Left lung (tissue), 10 donors: Measurements from ENCODE around the gene ERCC8. TPM values are rescaled to one million over a fixed set of nuclear protein-coding genes. Genes with fewer than 3 reads are reported as not detected.

Experiments used
- ATAC-seq: fragments of 200-7000 bp; cut with Tn5 transposase; one replicate; pipeline ENCODE4 v1.9.1; 2020; ENCODE audit warnings: moderate library complexity
- DNase-seq, 4 donors: peaks; one replicate each; pipeline ENCODE4 v3.0.0-alpha.2; 2013 to 2020
- H3K27ac ChIP-seq, 2 donors: fragments of 200-600 bp; sonication (generic) in 1 of 2; one replicate each; pipeline versions ENCODE4 v1.5.0 to v1.8.0; 2020 to 2021
- H3K27me3 ChIP-seq, 2 donors: fragments of 200-600 bp; sonication (generic) in 1 of 2; one replicate each; pipeline versions ENCODE4 v1.5.0 to v1.8.0; 2020 to 2021
- H3K36me3 ChIP-seq, 2 donors: fragments of 200-600 bp; sonication (generic) in 1 of 2; one replicate each; pipeline versions ENCODE4 v1.5.0 to v1.8.0; 2020 to 2021
- H3K4me1 ChIP-seq, 2 donors: fragments of 200-600 bp; one replicate each; pipeline ENCODE4 v1.8.0; 2021
- H3K4me3 ChIP-seq, 2 donors: fragments of 200-600 bp; sonication (generic) in 1 of 2; one replicate each; pipeline versions ENCODE4 v1.5.0 to v1.8.0; 2020 to 2021; ENCODE audit warnings: mild to moderate bottlenecking in 1 of 2
- H3K9me3 ChIP-seq, 2 donors: fragments of 200-600 bp; sonication (generic) in 1 of 2; one replicate each; pipeline versions ENCODE4 v1.5.0 to v1.8.0; 2020 to 2021
- intact Hi-C, 2 donors: fragments of 100-400 bp; cut with DNase I; formaldehyde crosslinking; loops; one replicate each; pipeline versions ENCODE4 v1.11.2 to v1.14.2; 2022
- polyA plus RNA-seq, 6 donors: library from polyadenylated mRNA; unstranded; fragments of 120-200 nt; gene quantifications; one replicate each; pipeline ENCODE4 v1.2.1, GENCODE V29; 2013; ENCODE audit not compliant: insufficient read length in 6 of 6
- total RNA-seq, 2 donors: library from RNA; stranded (reverse); fragmentation: NEBNext Ultra II Directional; extraction: Animal tissue kit (Norgen Biotek cat#: 25700); gene quantifications; one replicate each; pipeline ENCODE4 v1.2.1, GENCODE V29; 2021
- TF ChIP-seq, protein P1 (sequence below), 2 donors: fragments of 200-600 bp; sonication (generic) in 1 of 2; IDR thresholded peaks; one replicate each; pipeline versions ENCODE4 v1.5.0 to v1.8.0; 2021; ENCODE audit warnings: antibody characterized with exemption in 2 of 2
- donor health status: DM: no; HTN: yes; CAD: no.
- donor health status: DM: no; HTN: no; CAD: no.

Gene ERCC8
- total and polyA plus RNA-seq, 8 donors = 8.7 to 28.5 (median 23.2) TPM

DNA sequence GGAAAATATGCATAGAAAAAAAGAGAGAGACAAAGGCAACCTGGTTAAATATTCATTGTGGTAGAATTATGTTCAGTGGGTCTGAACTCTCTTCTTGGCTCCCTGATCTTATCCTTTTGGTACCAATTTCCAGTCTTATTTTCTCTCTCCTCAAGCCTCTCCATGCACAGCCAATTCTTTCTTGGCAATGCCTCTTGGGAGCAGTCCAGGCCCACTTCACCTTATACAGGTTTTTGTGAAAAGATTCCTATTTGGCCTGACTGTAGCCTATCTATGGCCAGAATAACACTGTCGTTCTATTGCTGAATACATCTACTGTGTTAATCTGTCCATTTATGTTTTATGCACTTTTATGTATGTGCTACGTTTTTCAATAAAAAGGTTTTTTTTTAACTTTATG, 103.5 kb downstream of the ERCC8 start:
- H3K27me3 ChIP-seq = peaks cover 25 to 65% of the 10 kb centered on the region in 2 donors
- H3K4me3 ChIP-seq = no peak overlapping the region
- H3K36me3 ChIP-seq = no peaks in the 10 kb centered on the region
- no peak for DNase-seq
- no peaks in the 10 kb centered on the region for H3K9me3 ChIP-seq
- TF ChIP-seq, protein P1, sequence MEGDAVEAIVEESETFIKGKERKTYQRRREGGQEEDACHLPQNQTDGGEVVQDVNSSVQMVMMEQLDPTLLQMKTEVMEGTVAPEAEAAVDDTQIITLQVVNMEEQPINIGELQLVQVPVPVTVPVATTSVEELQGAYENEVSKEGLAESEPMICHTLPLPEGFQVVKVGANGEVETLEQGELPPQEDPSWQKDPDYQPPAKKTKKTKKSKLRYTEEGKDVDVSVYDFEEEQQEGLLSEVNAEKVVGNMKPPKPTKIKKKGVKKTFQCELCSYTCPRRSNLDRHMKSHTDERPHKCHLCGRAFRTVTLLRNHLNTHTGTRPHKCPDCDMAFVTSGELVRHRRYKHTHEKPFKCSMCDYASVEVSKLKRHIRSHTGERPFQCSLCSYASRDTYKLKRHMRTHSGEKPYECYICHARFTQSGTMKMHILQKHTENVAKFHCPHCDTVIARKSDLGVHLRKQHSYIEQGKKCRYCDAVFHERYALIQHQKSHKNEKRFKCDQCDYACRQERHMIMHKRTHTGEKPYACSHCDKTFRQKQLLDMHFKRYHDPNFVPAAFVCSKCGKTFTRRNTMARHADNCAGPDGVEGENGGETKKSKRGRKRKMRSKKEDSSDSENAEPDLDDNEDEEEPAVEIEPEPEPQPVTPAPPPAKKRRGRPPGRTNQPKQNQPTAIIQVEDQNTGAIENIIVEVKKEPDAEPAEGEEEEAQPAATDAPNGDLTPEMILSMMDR (IDR thresholded peaks at IDR 0.05) = no peak
- ATAC-seq = no peak
- H3K27ac ChIP-seq = no peak overlapping the region
- peaks cover 0 to 13% of the 10 kb centered on the region in 2 donors for H3K4me1 ChIP-seq
- intact Hi-C loops = no loop called here

DNA sequence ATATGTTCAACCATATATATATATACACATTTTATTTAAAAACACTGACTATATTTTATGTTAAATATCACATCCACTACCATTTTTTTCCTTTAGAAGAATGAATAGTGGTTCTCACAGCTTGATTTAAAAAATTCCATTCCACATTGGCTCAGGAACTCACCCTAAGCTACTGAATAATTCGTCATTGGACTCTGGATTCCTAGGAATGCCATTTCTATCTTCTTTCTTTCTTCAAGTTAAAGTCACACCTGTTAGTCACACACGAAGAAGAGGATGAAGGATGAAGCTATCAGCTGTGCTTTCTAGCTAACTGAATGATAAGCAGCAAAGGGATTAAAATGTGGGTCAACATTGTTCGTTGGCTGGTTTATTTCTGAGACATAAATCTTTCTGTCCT, 108.7 kb downstream of the ERCC8 start:
- ATAC-seq (no peak), DNase-seq (no peak)
- intact Hi-C loops = no loop called here
- Histone ChIP-seq H3K4me1 (no peaks in the 10 kb centered on the region), H3K27ac (no peak overlapping the region), H3K36me3 (no peaks in the 10 kb centered on the region), H3K4me3 (no peak overlapping the region), H3K9me3 (no peaks in the 10 kb centered on the region), H3K27me3 (peaks cover 0 to 13% of the 10 kb centered on the region in 2 donors)
- TF ChIP-seq, protein P1 (IDR thresholded peaks at IDR 0.05) = no peak

DNA sequence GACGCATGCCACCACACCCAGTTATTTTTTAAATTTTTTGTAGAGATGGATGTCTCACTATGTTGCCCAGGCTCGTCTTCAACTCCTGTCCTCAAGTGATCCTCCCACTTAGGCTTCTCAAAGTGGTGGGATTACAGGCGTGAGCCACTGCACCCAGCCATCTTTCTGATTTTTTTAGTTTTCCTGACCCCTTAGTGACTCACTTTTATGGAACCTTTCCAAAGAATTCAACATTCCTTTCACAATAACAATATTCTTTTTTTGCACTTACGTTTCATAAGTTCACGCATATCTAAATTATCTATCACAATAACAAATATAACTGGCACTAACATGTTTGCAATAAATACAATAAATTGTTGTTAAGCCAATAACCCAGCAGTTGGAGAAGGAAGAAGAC, 109.3 kb downstream of the ERCC8 start:
- intact Hi-C loops = no loop called here
- no peak for DNase-seq
- ATAC-seq = no peak
- peaks cover 0 to 8% of the 10 kb centered on the region in 2 donors for H3K27me3 ChIP-seq
- no peaks in the 10 kb centered on the region for H3K4me1 ChIP-seq
- no peaks in the 10 kb centered on the region for H3K9me3 ChIP-seq
- TF ChIP-seq, protein P1 (IDR thresholded peaks at IDR 0.05) = no peak
- no peak overlapping the region for H3K27ac ChIP-seq
- no peaks in the 10 kb centered on the region for H3K36me3 ChIP-seq
- no peak overlapping the region for H3K4me3 ChIP-seq

DNA sequence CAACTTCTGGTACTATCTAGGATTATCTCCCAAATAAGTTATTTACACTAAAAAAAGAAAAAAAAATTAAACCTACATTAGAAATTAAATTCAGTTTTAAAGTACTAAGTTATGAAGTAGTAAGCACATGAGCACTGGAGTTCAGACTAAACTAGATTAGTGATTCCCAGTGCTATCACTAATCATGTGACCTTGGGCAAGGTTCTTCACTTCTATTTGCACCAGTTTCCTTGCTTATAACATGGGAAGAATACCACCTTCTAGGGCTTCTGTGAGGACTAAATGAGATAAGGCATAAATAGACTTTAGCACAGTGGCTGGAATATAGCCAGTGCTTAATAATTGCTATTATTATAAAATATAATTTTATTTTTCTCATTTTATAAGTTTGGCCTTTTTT, 111.3 kb downstream of the ERCC8 start:
- DNase-seq (no peak), ATAC-seq (no peak)
- H3K4me3 ChIP-seq = no peak overlapping the region
- no peaks in the 10 kb centered on the region for H3K9me3 ChIP-seq
- no peaks in the 10 kb centered on the region for H3K36me3 ChIP-seq
- TF ChIP-seq, protein P1 (IDR thresholded peaks at IDR 0.05) = no peak
- intact Hi-C loops = no loop called here
- H3K27ac ChIP-seq = no peak overlapping the region
- H3K27me3 ChIP-seq = no peaks in the 10 kb centered on the region
- no peaks in the 10 kb centered on the region for H3K4me1 ChIP-seq

DNA sequence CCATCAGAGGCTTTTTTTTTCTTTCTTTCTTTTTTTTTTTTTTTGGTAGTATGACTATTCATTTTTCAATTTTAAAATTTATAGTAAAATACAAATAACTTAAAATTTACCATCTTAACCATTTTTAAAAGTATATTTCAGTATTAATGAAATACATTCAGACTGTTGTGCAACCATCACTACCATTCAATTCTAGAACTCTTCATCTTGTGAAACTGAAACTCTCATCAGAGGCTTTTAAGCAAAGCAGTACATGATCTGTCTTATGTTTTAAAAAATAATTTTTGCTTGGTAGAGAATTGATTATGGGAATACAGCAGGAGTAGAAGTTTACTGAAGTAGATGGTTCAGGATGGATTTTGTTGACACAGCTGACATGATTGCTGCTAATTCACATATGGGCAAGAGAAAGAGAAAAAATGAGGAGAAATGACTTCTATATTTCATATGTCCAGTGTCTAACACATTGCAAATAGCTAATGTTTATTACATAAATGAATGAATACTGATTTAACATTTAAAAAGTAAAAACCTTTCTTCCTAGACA, 114.2 kb downstream of the ERCC8 start:
- DNase-seq = no peak
- no peak for ATAC-seq
- Histone ChIP-seq H3K4me1 (no peaks in the 10 kb centered on the region), H3K36me3 (no peaks in the 10 kb centered on the region), H3K27me3 (no peaks in the 10 kb centered on the region), H3K4me3 (no peak overlapping the region), H3K9me3 (no peaks in the 10 kb centered on the region), H3K27ac (no peak overlapping the region)
- TF ChIP-seq, protein P1 (IDR thresholded peaks at IDR 0.05) = no peak
- intact Hi-C loops = no loop called here
